AG04450 (cell line): ENCODE results near the gene TIMM50. TPM values are rescaled to one million over a fixed set of nuclear protein-coding genes. Genes with fewer than 3 reads are reported as not detected.

Experiments used
- CTCF ChIA-PET: fragments of 300-600, 350-600 bp; formaldehyde crosslinking; extraction: SDS; loops from one replicate; lab custom pipeline; 2022; ENCODE audit warnings: antibody characterized with exemption, inconsistent platforms; lab: Charles Lee
- POLR2A ChIA-PET: fragments of 350-600 bp; formaldehyde crosslinking; extraction: SDS; loops from one replicate; lab custom pipeline; 2021; ENCODE audit warnings: antibody characterized with exemption, inconsistent platforms; lab: Yijun Ruan, JAX
- DNase-seq: peaks from one replicate; pipeline ENCODE4 v3.0.0-alpha.2; 2011; ENCODE audit warnings: low read depth, low spot score
- H3K27ac ChIP-seq: one replicate; pipeline ENCODE4 v1.5.1; 2012; ENCODE audit warnings: low read depth, low read length, control low read depth
- H3K27me3 ChIP-seq: one replicate; pipeline ENCODE4 v1.6.0; 2012; ENCODE audit warnings: low read length; ENCODE audit not compliant: control insufficient read depth, insufficient read depth
- H3K4me3 ChIP-seq: 2 replicates; pipeline ENCODE4 v1.5.1; 2011; ENCODE audit warnings: mild to moderate bottlenecking, low read depth, low read length, control low read depth
- H3K9me3 ChIP-seq: 2 replicates; pipeline ENCODE4 v1.5.1; 2012; ENCODE audit warnings: low read length; ENCODE audit not compliant: control insufficient read depth, insufficient read depth
- polyA plus RNA-seq: library from polyadenylated mRNA; depleted of rRNA; stranded (reverse); fragments of >200 nt; gene quantifications from 2 replicates; pipeline ENCODE4 v1.2.3, GENCODE V29; 2011
- TF ChIP-seq, protein P1 (sequence below): IDR thresholded peaks from 2 replicates; pipeline ENCODE4 v1.5.1; 2011; ENCODE audit warnings: low read depth, low read length, control low read depth, inconsistent platforms

The TIMM50 gene
- polyA plus RNA-seq, 1 experiment = 58.9 TPM

DNA sequence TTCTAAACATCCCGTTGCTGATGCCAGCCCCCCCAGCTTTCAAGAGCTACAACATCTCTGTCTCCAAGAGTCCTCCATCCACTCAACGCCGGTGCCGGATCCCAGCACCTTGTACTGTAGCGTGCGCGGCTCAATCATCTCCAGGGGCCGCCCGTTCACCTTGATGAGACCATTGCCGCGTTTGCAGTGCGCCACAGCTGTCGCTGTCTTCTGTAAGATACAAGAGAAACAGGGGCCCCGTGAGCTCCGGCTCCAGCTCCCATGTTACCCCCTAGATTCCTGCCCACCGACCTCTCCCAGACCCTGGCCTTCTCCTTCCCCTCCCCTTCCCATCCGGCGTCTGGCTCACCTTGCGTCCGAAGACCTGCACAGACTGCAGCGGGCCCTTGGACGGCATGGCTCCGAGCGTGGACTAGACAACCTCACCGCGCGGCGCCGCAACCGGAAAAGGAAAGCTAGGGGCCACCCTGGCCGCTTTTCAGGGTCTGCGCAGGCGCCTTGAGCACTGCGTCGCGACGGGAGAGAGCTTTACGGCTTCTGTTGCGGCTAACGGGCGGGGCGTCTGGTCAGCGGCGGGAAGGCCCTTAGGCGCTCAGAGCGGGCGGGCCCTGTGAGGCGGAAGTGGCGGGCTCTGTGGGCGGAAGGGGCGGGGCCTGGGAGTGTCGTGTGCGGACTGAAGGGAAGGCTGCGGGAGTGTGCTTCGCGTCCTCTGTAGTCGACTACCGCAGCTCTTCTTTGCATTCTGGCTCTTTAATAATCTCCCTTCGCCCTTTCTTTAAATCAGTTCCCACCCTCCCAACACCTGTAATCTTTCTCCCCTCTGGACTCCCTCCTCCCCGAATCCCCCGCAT lies 44.9 kb upstream of the TIMM50 start, which contains the start of gene RPS16:
RPS16 (minus strand) TSS at position 451 of the 851 bp plus-strand sequence; CDS start at position 397, 54 bp downstream.
- TF ChIP-seq, protein P1, sequence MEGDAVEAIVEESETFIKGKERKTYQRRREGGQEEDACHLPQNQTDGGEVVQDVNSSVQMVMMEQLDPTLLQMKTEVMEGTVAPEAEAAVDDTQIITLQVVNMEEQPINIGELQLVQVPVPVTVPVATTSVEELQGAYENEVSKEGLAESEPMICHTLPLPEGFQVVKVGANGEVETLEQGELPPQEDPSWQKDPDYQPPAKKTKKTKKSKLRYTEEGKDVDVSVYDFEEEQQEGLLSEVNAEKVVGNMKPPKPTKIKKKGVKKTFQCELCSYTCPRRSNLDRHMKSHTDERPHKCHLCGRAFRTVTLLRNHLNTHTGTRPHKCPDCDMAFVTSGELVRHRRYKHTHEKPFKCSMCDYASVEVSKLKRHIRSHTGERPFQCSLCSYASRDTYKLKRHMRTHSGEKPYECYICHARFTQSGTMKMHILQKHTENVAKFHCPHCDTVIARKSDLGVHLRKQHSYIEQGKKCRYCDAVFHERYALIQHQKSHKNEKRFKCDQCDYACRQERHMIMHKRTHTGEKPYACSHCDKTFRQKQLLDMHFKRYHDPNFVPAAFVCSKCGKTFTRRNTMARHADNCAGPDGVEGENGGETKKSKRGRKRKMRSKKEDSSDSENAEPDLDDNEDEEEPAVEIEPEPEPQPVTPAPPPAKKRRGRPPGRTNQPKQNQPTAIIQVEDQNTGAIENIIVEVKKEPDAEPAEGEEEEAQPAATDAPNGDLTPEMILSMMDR = no peak
- ChIA-PET POLR2A (interaction anchor here (0.6 to 1.9 kb wide), 26 partner anchors 10 to 986 kb away, joined by 3 to 44 read pairs (median 6); partner anchors contain the start of genes DLL3, DYRK1B, EID2 and EID2B), CTCF (interaction anchor here (0.7 to 1.8 kb wide), 8 partner anchors 17 to 98 kb away, joined by 3 to 10 read pairs (median 5); partner anchors contain the start of genes EID2B, PLEKHG2 and SAMD4B)
- peak within 1 kb of the TSS; percentile 99 for H3K4me3 ChIP-seq
- H3K9me3 ChIP-seq = no peaks in the 10 kb centered on the region
- DNase-seq = peak; percentile 93
- H3K27me3 ChIP-seq = no peaks in the 10 kb centered on the region
- peak within 1 kb of the TSS; percentile 77 for H3K27ac ChIP-seq

DNA sequence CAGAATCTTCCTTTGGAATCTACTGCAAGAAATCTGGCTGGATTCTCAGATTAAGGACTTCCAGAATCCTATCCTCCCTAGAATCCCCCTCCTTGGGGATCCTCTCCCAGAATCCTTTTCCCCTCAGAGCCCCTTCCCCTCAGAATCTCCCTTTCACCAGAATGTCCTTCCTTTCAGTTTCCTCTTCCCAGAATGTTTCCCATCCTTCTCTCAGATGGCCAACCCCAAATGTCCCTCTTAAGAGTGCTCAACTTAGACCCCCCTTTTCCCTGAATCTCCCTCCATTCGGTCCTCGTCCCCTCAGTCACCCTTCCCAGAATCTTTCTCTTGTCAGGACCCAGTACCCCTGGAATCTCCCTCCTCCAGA lies 44.3 kb upstream of the TIMM50 start:
- TF ChIP-seq, protein P1 = no peak
- H3K4me3 ChIP-seq = peak overlapping the region; percentile 64
- no peak for DNase-seq
- ChIA-PET CTCF (interaction anchor here (0.7 to 1.8 kb wide), 7 partner anchors 18 to 98 kb away, joined by 3 to 10 read pairs (median 5); partner anchors contain the start of genes EID2B and PLEKHG2), POLR2A (interaction anchor here (0.6 to 1.9 kb wide), 25 partner anchors 10 to 985 kb away, joined by 3 to 44 read pairs (median 6); partner anchors contain the start of genes DLL3, DYRK1B, EID2 and EID2B)
- peak overlapping the region; percentile 77 for H3K27ac ChIP-seq
- H3K9me3 ChIP-seq = no peaks in the 10 kb centered on the region
- H3K27me3 ChIP-seq = no peaks in the 10 kb centered on the region

DNA sequence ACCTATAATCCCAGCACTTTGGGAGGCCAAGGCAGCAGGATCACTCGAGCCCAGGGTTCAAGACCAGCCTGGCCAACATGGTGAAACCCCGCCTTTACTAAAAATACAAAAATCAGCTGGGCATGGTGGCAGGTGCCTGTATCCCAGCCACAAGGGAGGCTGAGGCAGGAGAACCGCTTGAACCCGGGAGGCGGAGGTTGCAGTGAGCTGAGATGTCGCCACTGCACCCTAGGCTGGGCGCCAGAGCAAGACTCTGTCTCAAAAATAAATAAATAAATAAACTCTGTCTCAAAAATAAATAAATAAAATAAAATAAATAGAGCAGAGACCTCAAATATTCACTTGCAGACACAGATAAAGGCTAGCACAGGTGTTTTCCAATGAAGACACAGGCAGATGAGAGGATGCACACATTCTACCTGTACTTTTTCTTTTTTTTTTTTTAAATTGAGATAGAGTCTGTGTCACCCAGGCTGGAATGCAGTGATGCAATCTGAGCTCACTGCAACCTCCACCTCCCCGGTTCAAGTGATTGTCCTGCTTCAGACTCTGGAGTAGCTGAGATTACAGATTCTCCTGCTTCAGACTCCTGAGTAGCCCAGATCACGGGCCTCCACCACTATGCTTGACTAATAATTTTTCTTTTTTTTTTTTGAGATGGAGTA lies 42.2 kb upstream of the TIMM50 start:
- Histone ChIP-seq H3K27me3 (no peaks in the 10 kb centered on the region), H3K4me3 (no peak overlapping the region), H3K27ac (no peak overlapping the region), H3K9me3 (no peaks in the 10 kb centered on the region)
- ChIA-PET CTCF (interaction anchor here (1.0 kb wide), 1 partner anchor 94 kb away, joined by 5 read pairs; the partner anchor contains the start of gene EID2B), POLR2A (interaction anchor here (0.6 to 1.2 kb wide), 5 partner anchors 10 to 1225 kb away, joined by 3 to 5 read pairs (median 3); no protein-coding TSS in a partner anchor)
- TF ChIP-seq, protein P1 = no peak
- no peak for DNase-seq

DNA sequence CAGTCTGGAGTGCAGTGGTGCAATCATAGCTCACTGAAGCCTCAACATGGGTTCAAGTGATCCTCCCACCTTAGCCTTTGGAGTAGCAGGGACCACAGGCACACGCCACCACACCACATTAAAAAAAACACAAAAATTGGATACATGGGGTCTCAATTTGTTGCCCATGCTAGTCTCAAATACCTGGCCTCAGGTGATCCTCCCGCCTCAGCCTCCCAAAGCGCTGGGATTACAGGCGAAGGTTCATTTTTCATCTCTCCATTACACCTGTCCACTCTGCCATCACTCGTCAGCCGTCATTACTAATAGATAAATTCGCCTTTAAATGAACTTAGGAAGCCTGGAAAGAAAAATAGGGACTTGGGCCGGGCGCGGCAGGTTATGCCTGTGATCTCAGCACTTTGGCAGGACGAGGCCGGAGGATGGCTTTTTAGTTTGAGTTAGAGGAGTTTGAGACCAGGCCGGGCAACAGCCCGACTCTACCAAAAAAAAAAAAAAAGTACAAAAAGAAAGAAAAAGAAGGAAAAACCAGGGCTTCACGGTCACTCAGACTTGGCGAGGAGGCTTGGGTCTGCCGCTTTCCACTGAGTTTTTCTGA lies 35.9 kb upstream of the TIMM50 start:
- Histone ChIP-seq H3K27ac (peak overlapping the region; percentile 94), H3K27me3 (no peaks in the 10 kb centered on the region), H3K4me3 (peak overlapping the region; percentile 99), H3K9me3 (no peaks in the 10 kb centered on the region; the same call in 1 of the 2 replicates)
- ChIA-PET POLR2A (interaction anchor here (0.7 to 3.8 kb wide), 4 partner anchors 9 to 63 kb away, joined by 3 to 38 read pairs (median 4); partner anchors contain the start of gene RPS16), CTCF (interaction anchor here (0.6 to 2.5 kb wide), 4 partner anchors 30 to 102 kb away, joined by 3 to 7 read pairs (median 6); partner anchors contain the start of genes PLEKHG2 and SAMD4B)
- TF ChIP-seq, protein P1 = no peak
- no peak for DNase-seq
